Measurements from ENCODE around the gene NFATC1.

DNA sequence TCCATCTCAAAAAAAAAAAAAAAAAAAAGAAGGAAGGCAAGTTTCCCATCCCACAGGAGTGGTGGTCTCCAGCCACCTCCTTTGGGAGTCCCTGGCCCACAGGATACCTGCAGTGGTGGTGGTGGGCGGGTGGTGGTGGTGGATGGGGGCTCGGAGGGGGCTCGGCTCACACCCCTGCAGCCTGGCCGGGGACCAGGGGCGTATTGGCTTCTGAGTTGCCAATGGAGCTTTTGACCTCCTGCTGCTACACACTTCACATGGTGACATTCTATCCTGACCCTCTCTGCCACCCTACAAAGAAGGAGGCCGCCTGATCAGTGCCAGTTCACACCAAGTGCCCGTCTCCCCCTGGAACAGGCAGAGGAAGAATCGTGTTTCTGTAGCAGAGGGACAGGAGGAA lies 119.6 kb downstream of the NFATC1 start:
- TF ChIP-seq EZH2phosphoT487 (IDR thresholded peaks at IDR 0.05; ENCODE audit: insufficient read depth, low read depth) (no peak), EZH2 (IDR thresholded peaks at IDR 0.05; ENCODE audit: insufficient read depth, poor library complexity, severe bottlenecking) (no peak)
